Glomerular visceral epithelial cell (primary cell): ENCODE results near the gene ABCC8.

Experiments
- DNase-seq: peaks from one replicate; pipeline ENCODE4 v3.0.0-alpha.2; 2016; ENCODE audit errors: extremely low spot score

Gene ABCC8

GRCh38 chr11:17387811-17388210 is 88.8 kb downstream of the ABCC8 start:
- no peak for DNase-seq

GRCh38 chr11:17387254-17387653 is 89.4 kb downstream of the ABCC8 start:
- no peak for DNase-seq

GRCh38 chr11:17386331-17387084 is 90.1 kb downstream of the ABCC8 start:
- peak; percentile 35 for DNase-seq

GRCh38 chr11:17385926-17386325 is 90.7 kb downstream of the ABCC8 start:
- DNase-seq, result no peak

- no peak for DNase-seq
Measured at GRCh38 chr11:17385492-17385891, 91.2 kb downstream of the ABCC8 start.

GRCh38 chr11:17384002-17384511 is 92.6 kb downstream of the ABCC8 start:
- peak; percentile 73 for DNase-seq

GRCh38 chr11:17383461-17383860 is 93.2 kb downstream of the ABCC8 start:
- no peak for DNase-seq

- no peak for DNase-seq
Measured at GRCh38 chr11:17382046-17382728, 94.5 kb downstream of the ABCC8 start.

- DNase-seq, result no peak
Measured at GRCh38 chr11:17381156-17381555, 95.5 kb downstream of the ABCC8 start.

GRCh38 chr11:17379383-17380180 is 97.1 kb downstream of the ABCC8 start:
- DNase-seq, result no peak

GRCh38 chr11:17378655-17379054 is 98.0 kb downstream of the ABCC8 start:
- DNase-seq, result no peak

- DNase-seq, result no peak
Measured at GRCh38 chr11:17376493-17376892, 100.2 kb downstream of the ABCC8 start.

- no peak for DNase-seq
Measured at GRCh38 chr11:17375547-17375946, 101.1 kb downstream of the ABCC8 start.

GRCh38 chr11:17371614-17372013 is 105.0 kb downstream of the ABCC8 start:
- no peak for DNase-seq

GRCh38 chr11:17369684-17370243 is 106.9 kb downstream of the ABCC8 start:
- no peak for DNase-seq

GRCh38 chr11:17369094-17369493 is 107.6 kb downstream of the ABCC8 start:
- no peak for DNase-seq

GRCh38 chr11:17368551-17368950 is 108.1 kb downstream of the ABCC8 start:
- DNase-seq, result no peak

- no peak for DNase-seq
Measured at GRCh38 chr11:17366495-17366894, 110.2 kb downstream of the ABCC8 start.

GRCh38 chr11:17354601-17354991 is 122.0 kb downstream of the ABCC8 start:
- peak; percentile 61 for DNase-seq

GRCh38 chr11:17353821-17354600 is 122.6 kb downstream of the ABCC8 start:
- no peak for DNase-seq
